OCI-LY3 (cell line): ENCODE measurements around the gene GPRIN2.

Experiments
- H2AFZ ChIP-seq: fragments of 200-600, 300-600 bp; shearing (Covaris generic); 2 replicates; pipeline ENCODE4 v1.6.0; 2014; ENCODE audit warnings: antibody characterized with exemption, low read depth, low read length
- H3K27ac ChIP-seq: fragments of 200-600, 300-600 bp; sonication (generic); 2 replicates; pipeline ENCODE4 v1.5.1; 2014; ENCODE audit warnings: mild to moderate bottlenecking, low read length, moderate library complexity, mixed read lengths
- H3K27me3 ChIP-seq: fragments of 200-600, 300-600 bp; sonication (generic); 2 replicates; pipeline ENCODE4 v1.6.1; 2014; ENCODE audit warnings: low read depth, low read length, mixed read lengths
- H3K36me3 ChIP-seq: fragments of 200-600, 300-600 bp; sonication (generic); replicated peaks from 2 replicates; pipeline ENCODE3; 2014; ENCODE audit warnings: low read depth, low read length, mixed read lengths
- H3K4me1 ChIP-seq: fragments of 300-600, 200-600 bp; sonication (generic); 2 replicates; pipeline ENCODE4 v1.6.1; 2014; ENCODE audit warnings: low read length, mixed read lengths
- H3K4me2 ChIP-seq: fragments of 200-600, 300-600 bp; sonication (generic); 2 replicates; pipeline ENCODE4 v1.6.1; 2014; ENCODE audit warnings: low read length, mixed read lengths
- H3K4me3 ChIP-seq: fragments of 300-600, 200-600 bp; sonication (generic); 2 replicates; pipeline ENCODE4 v1.5.1; 2014; ENCODE audit warnings: antibody characterized with exemption, mild to moderate bottlenecking, low read length, moderate library complexity
- H3K79me2 ChIP-seq: fragments of 300-600, 200-600 bp; shearing (Covaris generic); 2 replicates; pipeline ENCODE4 v1.6.1; 2014; ENCODE audit warnings: mild to moderate bottlenecking, low read length, mixed read lengths
- H3K9ac ChIP-seq: fragments of 300-600, 200-600 bp; shearing (Covaris generic); 2 replicates; pipeline ENCODE4 v1.6.0; 2014; ENCODE audit warnings: mild to moderate bottlenecking, low read length, moderate library complexity
- H3K9me3 ChIP-seq: fragments of 200-600, 300-600 bp; shearing (Covaris generic); 2 replicates; pipeline ENCODE4 v1.6.1; 2014; ENCODE audit warnings: low read length, mixed read lengths; ENCODE audit not compliant: insufficient read depth
- H4K20me1 ChIP-seq: fragments of 200-600, 300-600 bp; sonication (generic); 2 replicates; pipeline ENCODE4 v1.6.1; 2016; ENCODE audit warnings: low read length, mixed read lengths; ENCODE audit not compliant: insufficient read depth
- EZH2phosphoT487 ChIP-seq: fragments of 200-600 bp; shearing (Covaris generic); IDR thresholded peaks from 2 replicates; pipeline ENCODE4 v1.6.1; 2018; ENCODE audit warnings: antibody characterized with exemption, mixed run types, low read depth
- TF ChIP-seq, protein P1 (sequence below): fragments of 200-600, 300-600 bp; sonication (generic); IDR thresholded peaks from 2 replicates; pipeline ENCODE4 v1.5.1; 2014; ENCODE audit warnings: antibody characterized with exemption, low read length, low read depth

GPRIN2 gene

DNA sequence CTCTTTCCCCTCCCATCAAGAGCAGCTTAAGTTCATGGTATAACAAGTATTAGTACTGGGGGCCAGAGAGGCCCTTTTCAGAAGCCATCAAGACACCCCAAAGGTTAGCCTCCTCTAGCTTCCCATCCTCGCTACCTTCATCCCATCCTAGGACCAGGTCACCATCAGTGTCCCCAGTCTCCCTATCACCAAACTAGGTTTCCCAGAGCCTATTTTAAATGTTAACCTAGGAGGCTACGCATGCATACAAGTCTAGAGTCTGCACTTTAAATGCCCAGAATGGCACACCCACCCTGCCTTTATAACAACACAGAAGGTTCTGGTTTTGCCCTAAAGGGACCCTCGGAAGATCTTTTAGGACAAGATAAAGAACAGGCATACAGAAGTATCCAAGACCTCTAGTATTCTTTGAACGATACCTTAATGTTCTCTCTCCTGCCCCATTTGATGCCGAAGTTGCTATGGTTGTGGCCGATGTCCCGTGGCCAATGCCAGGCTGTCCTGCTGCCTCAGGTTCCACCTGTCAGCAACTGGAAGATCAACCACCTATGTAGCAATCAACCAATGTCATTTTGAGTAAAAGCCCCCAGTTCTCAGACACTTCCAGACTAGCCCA is 2.2 kb downstream of the GPRIN2 start:
- H3K4me1 ChIP-seq, result no peaks in the 10 kb centered on the region
- no peaks in the 10 kb centered on the region for H3K36me3 ChIP-seq
- H3K27ac ChIP-seq, result no peak overlapping the region
- H2AFZ ChIP-seq, result no peak overlapping the region
- H3K4me3 ChIP-seq, result no peak overlapping the region
- no peak overlapping the region for H3K9ac ChIP-seq
- TF ChIP-seq, protein P1, sequence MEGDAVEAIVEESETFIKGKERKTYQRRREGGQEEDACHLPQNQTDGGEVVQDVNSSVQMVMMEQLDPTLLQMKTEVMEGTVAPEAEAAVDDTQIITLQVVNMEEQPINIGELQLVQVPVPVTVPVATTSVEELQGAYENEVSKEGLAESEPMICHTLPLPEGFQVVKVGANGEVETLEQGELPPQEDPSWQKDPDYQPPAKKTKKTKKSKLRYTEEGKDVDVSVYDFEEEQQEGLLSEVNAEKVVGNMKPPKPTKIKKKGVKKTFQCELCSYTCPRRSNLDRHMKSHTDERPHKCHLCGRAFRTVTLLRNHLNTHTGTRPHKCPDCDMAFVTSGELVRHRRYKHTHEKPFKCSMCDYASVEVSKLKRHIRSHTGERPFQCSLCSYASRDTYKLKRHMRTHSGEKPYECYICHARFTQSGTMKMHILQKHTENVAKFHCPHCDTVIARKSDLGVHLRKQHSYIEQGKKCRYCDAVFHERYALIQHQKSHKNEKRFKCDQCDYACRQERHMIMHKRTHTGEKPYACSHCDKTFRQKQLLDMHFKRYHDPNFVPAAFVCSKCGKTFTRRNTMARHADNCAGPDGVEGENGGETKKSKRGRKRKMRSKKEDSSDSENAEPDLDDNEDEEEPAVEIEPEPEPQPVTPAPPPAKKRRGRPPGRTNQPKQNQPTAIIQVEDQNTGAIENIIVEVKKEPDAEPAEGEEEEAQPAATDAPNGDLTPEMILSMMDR, result no peak
- no peak for TF ChIP-seq EZH2phosphoT487
- no peak overlapping the region for H3K4me2 ChIP-seq
- no peaks in the 10 kb centered on the region for H4K20me1 ChIP-seq
- no peaks in the 10 kb centered on the region for H3K79me2 ChIP-seq
- H3K9me3 ChIP-seq, result no peaks in the 10 kb centered on the region
- no peaks in the 10 kb centered on the region for H3K27me3 ChIP-seq

DNA sequence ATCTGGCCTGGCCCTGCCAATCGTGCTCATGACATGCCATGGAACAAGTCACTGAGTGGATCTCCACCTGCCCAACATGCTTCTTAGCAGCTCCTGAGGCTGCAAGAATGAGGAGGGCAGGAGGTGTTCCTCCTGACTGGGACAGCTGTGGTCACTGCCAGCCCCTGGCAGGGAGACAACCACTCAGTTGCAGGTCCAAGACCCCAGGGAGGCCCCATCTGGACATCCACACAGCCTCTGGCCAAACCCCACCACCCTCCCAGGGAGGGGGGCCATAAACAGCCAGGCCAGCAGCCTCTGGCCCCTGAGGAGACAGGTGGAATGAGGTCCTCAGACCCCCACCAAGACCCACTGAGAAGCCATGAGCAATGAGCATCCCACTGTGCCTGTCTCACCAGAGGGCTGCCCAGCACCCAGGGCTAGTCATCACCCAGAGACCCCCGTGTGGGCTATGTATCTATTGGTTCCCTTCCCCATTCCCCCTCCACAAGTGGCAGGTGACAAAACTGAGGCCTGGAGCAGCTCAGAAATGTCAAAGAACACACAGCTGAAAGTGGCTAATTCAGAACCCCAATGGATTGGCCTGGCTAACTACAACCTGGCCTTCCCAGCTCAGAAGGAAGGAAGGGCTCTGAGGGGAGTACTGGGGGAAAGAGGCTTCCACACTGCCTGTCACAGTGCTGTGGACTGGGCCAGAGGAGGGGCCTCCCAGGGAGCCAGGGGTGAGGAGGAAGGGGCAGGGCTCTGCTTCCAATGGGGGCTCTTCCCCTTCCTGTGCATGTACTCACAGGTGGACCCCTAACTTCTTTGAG is 3.0 kb downstream of the GPRIN2 start:
- Histone ChIP-seq H3K27me3 (no peaks in the 10 kb centered on the region), H3K79me2 (no peaks in the 10 kb centered on the region), H3K9ac (no peak overlapping the region), H3K27ac (no peak overlapping the region), H4K20me1 (no peaks in the 10 kb centered on the region), H3K4me1 (no peaks in the 10 kb centered on the region), H3K4me3 (no peak overlapping the region), H3K36me3 (no peaks in the 10 kb centered on the region), H2AFZ (no peak overlapping the region), H3K4me2 (no peak overlapping the region), H3K9me3 (no peaks in the 10 kb centered on the region)
- TF ChIP-seq, protein P1, result no peak
- TF ChIP-seq EZH2phosphoT487, result no peak

DNA sequence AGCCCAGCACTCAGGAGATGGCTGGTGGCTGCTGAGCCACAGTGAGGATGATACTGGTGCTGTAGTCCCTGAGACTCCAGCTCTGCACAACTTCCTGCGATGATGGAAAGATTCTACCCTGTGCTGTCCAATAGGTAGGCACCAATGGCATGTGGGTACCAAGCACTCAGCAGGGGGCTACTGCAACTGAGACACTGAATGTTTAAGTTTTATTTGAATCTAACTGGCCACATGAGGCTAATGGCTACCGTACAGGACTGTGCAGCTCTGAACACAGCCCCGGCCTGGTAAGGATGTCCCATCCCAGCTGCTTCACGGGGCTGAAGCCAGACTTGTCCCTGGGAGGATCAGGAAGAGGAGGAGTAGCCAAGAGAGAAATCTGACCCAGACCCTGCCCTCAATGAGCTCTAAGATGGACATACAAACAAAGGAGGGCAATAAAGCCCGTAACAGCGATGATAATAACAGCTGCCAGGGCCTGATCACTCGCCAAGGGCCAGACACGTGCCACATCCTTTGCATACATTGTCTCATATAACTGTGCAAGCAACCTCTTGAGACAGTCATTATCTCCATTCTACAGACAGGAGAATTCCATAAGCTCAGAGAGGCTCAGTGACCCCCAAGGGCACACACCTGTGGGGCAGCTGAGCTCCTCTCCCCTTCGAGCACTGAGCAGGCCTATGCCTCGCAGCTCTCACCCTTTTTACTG is 3.8 kb downstream of the GPRIN2 start:
- no peaks in the 10 kb centered on the region for H3K4me1 ChIP-seq
- H3K27ac ChIP-seq, result no peak overlapping the region
- H3K4me2 ChIP-seq, result no peak overlapping the region
- no peak overlapping the region for H3K4me3 ChIP-seq
- no peaks in the 10 kb centered on the region for H3K27me3 ChIP-seq
- no peak for TF ChIP-seq EZH2phosphoT487
- TF ChIP-seq, protein P1, result no peak
- H3K9ac ChIP-seq, result no peak overlapping the region
- H3K79me2 ChIP-seq, result no peaks in the 10 kb centered on the region
- H3K36me3 ChIP-seq, result no peaks in the 10 kb centered on the region
- no peak overlapping the region for H2AFZ ChIP-seq
- no peaks in the 10 kb centered on the region for H3K9me3 ChIP-seq
- no peaks in the 10 kb centered on the region for H4K20me1 ChIP-seq
